Skin epidermis (tissue), 12 donors: ENCODE measurements around the gene LTC4S.

ENCODE experiments used
- H3K27ac ChIP-seq, 21 experiments: fragments of 200-600 bp; sonication (generic) in 11 of 21; one replicate each; pipeline ENCODE4 v1.5.0; 2020; ENCODE audit warnings: mild to moderate bottlenecking in 3 of 21, inconsistent platforms in 2 of 21, moderate library complexity in 2 of 21
- H3K4me3 ChIP-seq, 7 experiments: fragments of 200-600 bp; sonication (generic) in 2 of 7; one replicate each; pipeline ENCODE4 v1.5.0; 2020; ENCODE audit warnings: inconsistent platforms in 2 of 7, mild to moderate bottlenecking in 2 of 7, moderate library complexity in 1 of 7

Gene LTC4S

DNA sequence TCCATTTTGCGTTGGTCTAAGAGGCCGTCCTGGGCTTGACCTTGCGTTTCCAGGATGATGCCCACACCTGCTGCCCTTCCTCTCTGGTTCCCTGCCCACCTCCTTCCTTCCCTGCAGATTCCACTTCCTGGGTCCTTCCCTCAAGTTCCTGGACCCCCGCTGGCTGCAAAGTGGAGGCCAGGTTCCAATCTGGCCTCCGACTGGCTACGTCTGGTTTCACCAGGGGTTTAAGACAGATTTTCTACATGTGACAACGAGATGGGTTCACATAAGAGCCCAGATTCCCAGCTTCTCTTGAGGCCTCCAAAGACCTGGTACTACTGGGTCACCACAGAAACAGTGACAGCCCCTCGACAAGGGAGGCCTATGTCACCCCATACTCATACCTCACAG lies 10.8 kb downstream of the LTC4S start:
- Histone ChIP-seq H3K27ac (peak overlapping the region in 11 of 21 experiments; percentile 16 to 96 (median 91)), H3K4me3 (peak overlapping the region in 2 of 7 experiments; percentile 92 to 93)

DNA sequence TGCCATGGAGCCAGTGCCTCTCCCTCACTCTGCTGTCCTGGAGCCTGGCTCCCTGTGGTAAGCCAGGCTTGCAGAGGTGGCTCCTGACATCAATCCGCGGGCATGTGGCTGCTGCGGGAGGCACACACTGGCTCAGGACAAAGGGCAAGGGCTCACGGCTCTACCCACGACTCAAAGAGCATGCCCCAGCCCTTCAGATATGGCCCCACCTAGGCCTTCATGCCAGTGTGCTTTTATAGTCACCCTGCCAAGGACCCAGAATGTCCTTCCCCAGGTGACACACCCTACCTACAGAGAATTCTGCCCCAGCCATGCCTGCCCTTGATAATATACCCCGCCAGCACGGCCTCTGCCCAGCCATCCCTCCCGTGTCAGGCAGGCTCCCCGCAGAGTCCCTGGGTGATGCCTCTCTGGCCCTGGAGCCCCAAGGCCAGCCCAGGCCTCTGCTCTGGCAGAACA lies 11.3 kb downstream of the LTC4S start:
- Histone ChIP-seq H3K27ac (peak overlapping the region in 18 of 21 experiments; percentile 87 to 96 (median 91)), H3K4me3 (peak overlapping the region; percentile 71 to 95 (median 92))

- H3K27ac ChIP-seq: peak overlapping the region; percentile 87 to 96 (median 91)
- H3K4me3 ChIP-seq: peak overlapping the region; percentile 71 to 95 (median 92)
Measured at GRCh38 chr5:179805529-179806249, 11.9 kb downstream of the LTC4S start.

GRCh38 chr5:179806250-179807048 lies 12.7 kb downstream of the LTC4S start, which contains the start of gene MGAT4B:
Gene MGAT4B, minus strand, starts transcription at chr5:179806866. Its CDS starts 283 bp downstream, at chr5:179806583.
- H3K27ac ChIP-seq: peak within 1 kb of the TSS; percentile 87 to 96 (median 91)
- peak within 1 kb of the TSS; percentile 71 to 95 (median 92) for H3K4me3 ChIP-seq

- no peak overlapping the region for H3K27ac ChIP-seq
- H3K4me3 ChIP-seq: no peak overlapping the region
Measured at GRCh38 chr5:179812135-179812825, 18.5 kb downstream of the LTC4S start.

DNA sequence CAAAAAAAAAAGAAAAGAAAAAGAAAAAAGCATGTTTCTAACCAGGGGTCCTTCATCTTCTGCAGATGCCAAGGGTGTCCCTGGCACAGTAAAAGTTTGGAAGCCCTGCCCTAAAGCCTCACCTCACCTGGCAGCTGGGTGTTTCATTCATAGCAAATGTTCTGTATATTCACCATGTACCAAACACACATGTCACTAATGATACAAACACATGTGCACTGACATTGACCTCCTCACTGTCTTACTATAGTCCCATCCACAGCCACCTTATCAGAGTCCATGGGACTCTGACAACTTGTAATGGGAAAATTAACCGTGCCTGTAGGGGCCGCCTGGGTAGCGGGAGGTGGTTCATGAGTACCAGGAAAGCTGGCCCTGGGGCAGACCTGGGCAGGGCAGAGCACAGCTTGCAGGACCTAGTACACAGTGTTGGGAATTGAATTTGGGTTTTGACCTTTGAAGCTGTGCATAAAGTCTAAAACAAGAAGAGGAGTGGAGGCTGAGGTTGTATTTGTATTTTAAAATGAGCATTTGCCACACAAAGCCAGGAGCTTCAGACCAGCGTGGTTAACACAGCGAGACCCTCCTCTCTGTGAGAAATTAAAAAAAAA lies 19.3 kb downstream of the LTC4S start:
- H3K27ac ChIP-seq: no peak overlapping the region
- H3K4me3 ChIP-seq: no peak overlapping the region

DNA sequence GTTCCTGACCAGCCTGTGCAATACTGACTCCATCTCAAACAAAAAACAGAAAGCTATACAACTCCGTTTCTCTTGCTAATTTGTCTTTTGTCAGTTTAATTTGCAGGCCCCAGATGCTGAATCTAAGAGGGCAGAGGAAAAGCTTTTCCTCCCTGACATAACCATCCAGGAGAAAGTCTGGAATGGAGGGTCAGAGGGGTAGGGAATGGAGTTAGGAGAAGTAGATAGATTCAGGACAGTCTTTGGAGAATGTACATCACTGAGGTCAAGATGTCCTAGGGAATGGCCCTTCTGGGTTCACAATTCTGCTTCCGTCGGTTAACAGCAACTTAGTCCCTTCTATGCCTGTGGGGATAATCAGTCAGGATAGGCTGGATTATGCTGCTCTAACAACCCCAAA lies 20.3 kb downstream of the LTC4S start:
- no peak overlapping the region for H3K27ac ChIP-seq
- no peak overlapping the region for H3K4me3 ChIP-seq

GRCh38 chr5:179815491-179816249 lies 21.9 kb downstream of the LTC4S start:
- no peak overlapping the region for H3K4me3 ChIP-seq
- no peak overlapping the region for H3K27ac ChIP-seq

GRCh38 chr5:179816401-179816795 lies 22.6 kb downstream of the LTC4S start:
- Histone ChIP-seq H3K4me3 (peak overlapping the region; percentile 21 to 50 (median 36)), H3K27ac (peak overlapping the region in 15 of 21 experiments; percentile 13 to 99 (median 62))

DNA sequence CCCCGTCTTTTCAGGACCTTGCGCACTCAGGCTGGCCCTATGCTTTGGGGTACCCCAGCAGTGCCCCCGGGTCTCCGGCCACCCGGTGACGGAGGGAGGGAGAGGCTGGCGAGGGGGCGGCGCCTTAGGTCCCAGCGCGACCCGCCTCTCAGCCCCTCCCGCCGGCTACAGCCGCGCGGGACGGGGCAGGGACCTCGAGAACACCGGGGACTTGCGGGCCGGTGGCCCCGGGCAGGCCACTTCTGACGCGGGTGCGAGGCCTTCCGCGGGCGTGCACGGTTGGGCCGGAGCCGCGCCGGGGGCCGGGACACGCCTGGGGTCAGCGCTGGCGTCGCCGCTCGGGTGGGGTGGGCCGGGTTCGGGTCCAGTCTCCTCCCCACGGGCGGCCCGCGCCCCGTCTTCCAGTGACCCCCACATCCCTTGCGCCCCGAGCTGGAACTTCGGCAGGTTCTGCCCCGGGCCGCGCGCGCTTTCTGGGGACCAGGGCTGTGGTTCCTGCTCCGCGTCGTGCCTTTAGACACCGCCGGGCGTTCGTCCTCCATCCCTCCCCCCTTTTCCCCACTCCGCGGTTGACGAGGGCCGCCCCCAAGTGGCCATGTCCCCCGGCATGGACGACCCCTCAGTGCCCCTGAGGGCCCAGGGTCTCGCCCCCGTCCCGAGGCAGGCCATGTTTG lies 23.1 kb downstream of the LTC4S start:
- Histone ChIP-seq H3K27ac (peak overlapping the region in 17 of 21 experiments; percentile 13 to 99 (median 62)), H3K4me3 (peak overlapping the region; percentile 21 to 50 (median 36))

DNA sequence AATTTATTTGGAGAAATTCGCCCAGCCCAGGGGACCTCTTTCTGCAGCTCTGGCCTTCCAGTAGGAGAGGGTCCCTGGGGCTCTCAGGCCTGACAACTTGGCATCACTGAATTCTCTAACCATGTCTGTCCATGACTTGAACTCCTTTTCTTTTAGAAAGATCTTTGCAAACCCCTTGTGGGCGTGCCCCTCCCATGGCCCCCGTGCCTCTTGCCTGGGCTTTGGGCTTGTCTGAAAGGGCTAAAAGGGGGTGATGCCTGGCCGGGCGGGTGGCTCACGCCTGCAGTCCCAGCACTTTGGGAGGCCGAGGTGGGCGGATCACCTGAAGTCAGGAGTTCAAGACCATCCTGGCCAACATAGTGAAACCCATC lies 23.7 kb downstream of the LTC4S start:
- H3K4me3 ChIP-seq: peak overlapping the region in 6 of 7 experiments; percentile 23 to 50 (median 39)
- H3K27ac ChIP-seq: peak overlapping the region in 16 of 21 experiments; percentile 9 to 99 (median 62)

DNA sequence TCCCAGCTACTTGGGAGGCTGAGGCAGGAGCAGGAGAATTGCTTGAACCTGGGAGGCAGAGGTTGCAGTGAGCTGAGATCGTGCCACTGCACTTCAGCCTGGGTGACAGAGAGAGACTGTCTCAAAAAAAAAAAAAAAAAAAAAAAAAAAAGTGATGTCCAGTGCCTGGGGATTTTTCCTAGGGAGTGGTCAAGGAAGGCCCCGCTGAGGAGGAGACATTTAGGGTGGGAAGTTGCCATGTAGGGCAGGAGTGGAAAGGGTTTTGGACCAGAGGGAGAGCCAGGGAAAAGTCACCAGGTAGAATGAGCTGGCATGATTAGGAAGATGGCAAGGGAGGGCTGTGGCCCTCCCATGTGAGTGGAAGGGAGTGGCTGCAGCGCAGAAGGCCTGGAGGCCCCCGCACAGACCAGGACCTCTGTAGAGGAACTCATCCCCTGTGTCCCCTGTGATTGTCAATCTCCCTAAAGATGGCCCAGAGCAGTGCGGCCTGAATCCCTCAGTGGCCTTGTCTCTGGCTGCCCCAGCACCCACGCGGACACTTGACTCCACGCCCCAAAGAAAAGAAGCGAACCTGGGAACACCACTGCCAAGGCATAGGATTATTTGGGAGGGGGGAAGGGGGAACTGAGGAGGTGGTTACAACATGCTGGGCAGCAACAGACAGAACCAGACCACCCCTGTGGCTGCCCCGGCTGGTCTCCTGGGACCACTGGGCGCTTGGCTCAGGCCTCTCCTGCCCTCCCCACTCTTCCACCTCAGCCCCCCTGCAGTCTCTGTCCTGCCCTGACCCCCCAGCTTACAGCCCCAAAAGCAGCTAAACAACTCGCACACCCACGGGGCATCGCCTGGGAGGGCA lies 24.3 kb downstream of the LTC4S start:
- peak overlapping the region in 20 of 21 experiments; percentile 88 to 100 (median 98) for H3K27ac ChIP-seq
- H3K4me3 ChIP-seq: peak overlapping the region; percentile 9 to 100 (median 95)

DNA sequence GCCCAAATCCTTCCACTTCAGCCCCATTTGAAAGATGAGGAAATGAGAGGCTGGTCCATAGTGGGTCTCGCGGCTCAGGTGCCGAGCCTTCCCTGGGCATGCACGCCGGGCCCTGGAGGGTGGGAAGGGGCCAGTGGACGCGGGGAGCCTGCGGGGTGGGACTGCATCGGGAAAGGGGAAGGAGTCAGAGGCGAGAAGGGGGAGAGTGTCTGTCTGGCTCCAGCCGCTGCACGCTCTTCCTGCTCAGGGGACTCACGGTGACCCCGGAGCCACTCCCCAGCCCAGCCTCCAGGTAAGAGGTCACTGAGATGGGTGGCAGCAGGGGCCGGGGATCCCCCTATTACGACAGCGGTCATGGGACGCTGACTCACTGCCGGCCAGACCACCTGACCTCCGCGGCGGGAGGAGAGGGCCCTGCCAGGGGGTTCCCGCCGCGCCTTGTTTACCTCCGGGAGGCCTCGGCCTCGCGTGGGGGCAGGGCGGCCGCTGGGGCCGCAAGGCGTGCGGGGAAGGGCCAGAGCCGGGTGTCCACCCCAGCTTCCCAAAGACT lies 25.0 kb downstream of the LTC4S start:
- H3K27ac ChIP-seq: peak overlapping the region; percentile 68 to 100 (median 97)

GRCh38 chr5:179819296-179820126 lies 25.7 kb downstream of the LTC4S start:
- Histone ChIP-seq H3K4me3 (peak overlapping the region; percentile 9 to 100 (median 96)), H3K27ac (peak overlapping the region; percentile 68 to 100 (median 97))

More for the DNA sequence above, 25.0 kb downstream of the LTC4S start:
- H3K4me3 ChIP-seq: peak overlapping the region; percentile 9 to 100 (median 95)

DNA sequence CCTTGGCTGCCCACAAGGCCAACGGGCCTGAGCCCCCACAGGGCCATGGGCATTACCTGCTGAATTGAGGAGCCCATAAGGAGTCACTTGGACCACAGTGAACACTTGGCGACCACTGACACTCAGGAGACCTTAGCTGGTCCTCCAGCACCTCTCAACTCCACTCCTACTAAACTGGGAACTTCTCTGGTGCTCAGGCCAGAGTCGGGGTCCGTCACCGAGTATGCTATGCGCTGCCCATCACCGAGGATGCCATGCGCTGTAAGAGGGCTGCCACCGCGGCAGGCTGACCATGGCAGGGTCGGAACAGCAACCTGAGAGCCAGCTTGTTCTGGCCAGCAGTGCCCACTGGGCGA lies 26.3 kb downstream of the LTC4S start:
- peak overlapping the region; percentile 68 to 100 (median 97) for H3K27ac ChIP-seq
- peak overlapping the region; percentile 64 to 100 (median 99) for H3K4me3 ChIP-seq
